GM12878 (cell line): ENCODE data around the gene MTFP1. TPM values are rescaled to one million over a fixed set of nuclear protein-coding genes. Genes with fewer than 3 reads are reported as not detected.

Experiments
- CEBPB ChIP-seq, 2 experiments: fragments of 150-350 bp in 1 of 2; IDR thresholded peaks; 2 replicates each; pipeline ENCODE4 v1.6.1; 2012 to 2014; ENCODE audit warnings: low read depth in 2 of 2, low read length in 2 of 2, borderline replicate concordance in 1 of 2, inconsistent platforms in 1 of 2
- EGR1 ChIP-seq, 2 experiments: IDR thresholded peaks; 1 replicate in 1 of 2; 2 replicates in 1 of 2; pipeline ENCODE4 v1.6.1; 2011 to 2012; ENCODE audit warnings: low read depth in 2 of 2, low read length in 2 of 2, borderline replicate concordance in 1 of 2, mild to moderate bottlenecking in 1 of 2, moderate library complexity in 1 of 2
- MXI1 ChIP-seq: fragments of 150-350 bp; IDR thresholded peaks from 2 replicates; pipeline ENCODE4 v1.6.1; 2011; ENCODE audit warnings: low read depth, mild to moderate bottlenecking, inconsistent platforms, low read length, improper control_type of control experiment
- SMARCA5 ChIP-seq: fragments of 450-650 bp; IDR thresholded peaks from 2 replicates; pipeline ENCODE4 v1.6.1; 2017; ENCODE audit warnings: mild to moderate bottlenecking
- YBX1 ChIP-seq: fragments of 450-650 bp; IDR thresholded peaks from 2 replicates; pipeline ENCODE4 v1.6.1; 2016; ENCODE audit warnings: antibody characterized with exemption
- polyA plus RNA-seq, 11 experiments: library from polyadenylated mRNA; depleted of rRNA in 4 of 11; unstranded in 6 of 11; stranded (reverse) in 5 of 11; fragments of >200 nt; fragmentation: Nextera tagmentation in 4 of 11; fragmentation: Illumina TruSeq in 1 of 11; extraction: Ambion mirVana in 4 of 11; extraction: Trizol in 1 of 11; gene quantifications; 1 replicate in 1 of 11; 2 replicates in 10 of 11; pipeline versions ENCODE4 v1.2.1 to v1.2.3, GENCODE V29; 2011 to 2016; ENCODE audit warnings: inconsistent platforms in 2 of 11, missing spikeins in 2 of 11, low read depth in 1 of 11
- total RNA-seq, 4 experiments: library from RNA; depleted of rRNA in 3 of 4; stranded (reverse); fragments of >200 nt in 3 of 4; fragmentation: Illumina TruSeq in 1 of 4; extraction: Trizol in 1 of 4; gene quantifications; 2 replicates each; pipeline versions ENCODE4 v1.2.1 to v1.2.3, GENCODE V29; 2013 to 2021
- TF ChIP-seq, protein P1 (sequence below): fragments of 450-650 bp; IDR thresholded peaks from 2 replicates; pipeline ENCODE4 v1.6.1; 2016; ENCODE audit warnings: mild to moderate bottlenecking
- TF ChIP-seq, protein P2 (sequence below): fragments of 450-650 bp; formaldehyde crosslinking; IDR thresholded peaks from 2 replicates; pipeline ENCODE4 v1.4.0; 2020; ENCODE audit warnings: mild to moderate bottlenecking, moderate library complexity

The MTFP1 gene
- total and polyA plus RNA-seq, 10 of the 15 experiments (the other 5 are each of a cell fraction or from before 2014, with no cell fraction given) = 20.5 to 133 (median 59.8) TPM

DNA sequence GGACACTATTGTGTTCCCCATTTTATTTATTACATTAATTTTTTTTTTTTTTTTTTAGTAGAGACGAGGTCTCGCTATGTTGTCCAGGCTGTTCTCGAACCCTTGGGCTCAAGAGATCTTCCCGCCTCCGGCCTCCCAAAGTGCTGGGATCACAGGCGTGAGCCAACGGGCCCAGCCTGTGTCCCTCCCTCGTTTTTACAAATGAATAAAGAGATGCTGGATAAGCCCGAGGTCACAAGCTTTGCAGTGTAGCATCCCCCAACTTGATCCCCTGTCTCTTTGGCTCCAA is 297 bp upstream of the MTFP1 start (continued):
- TF ChIP-seq, protein P1, sequence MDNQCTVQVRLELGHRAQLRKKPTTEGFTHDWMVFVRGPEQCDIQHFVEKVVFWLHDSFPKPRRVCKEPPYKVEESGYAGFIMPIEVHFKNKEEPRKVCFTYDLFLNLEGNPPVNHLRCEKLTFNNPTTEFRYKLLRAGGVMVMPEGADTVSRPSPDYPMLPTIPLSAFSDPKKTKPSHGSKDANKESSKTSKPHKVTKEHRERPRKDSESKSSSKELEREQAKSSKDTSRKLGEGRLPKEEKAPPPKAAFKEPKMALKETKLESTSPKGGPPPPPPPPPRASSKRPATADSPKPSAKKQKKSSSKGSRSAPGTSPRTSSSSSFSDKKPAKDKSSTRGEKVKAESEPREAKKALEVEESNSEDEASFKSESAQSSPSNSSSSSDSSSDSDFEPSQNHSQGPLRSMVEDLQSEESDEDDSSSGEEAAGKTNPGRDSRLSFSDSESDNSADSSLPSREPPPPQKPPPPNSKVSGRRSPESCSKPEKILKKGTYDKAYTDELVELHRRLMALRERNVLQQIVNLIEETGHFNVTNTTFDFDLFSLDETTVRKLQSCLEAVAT = no peak
- no peak for TF ChIP-seq YBX1
- TF ChIP-seq CEBPB (IDR thresholded peaks at IDR 0.05; ENCODE audit: borderline replicate concordance in 1 of 2, low read depth in 2 of 2, low read length in 2 of 2) = no peak
- no peak for TF ChIP-seq MXI1
- TF ChIP-seq EGR1 (IDR thresholded peaks at IDR 0.05; ENCODE audit: borderline replicate concordance in 1 of 2, low read depth in 2 of 2, low read length in 2 of 2) = no peak
- TF ChIP-seq, protein P2, sequence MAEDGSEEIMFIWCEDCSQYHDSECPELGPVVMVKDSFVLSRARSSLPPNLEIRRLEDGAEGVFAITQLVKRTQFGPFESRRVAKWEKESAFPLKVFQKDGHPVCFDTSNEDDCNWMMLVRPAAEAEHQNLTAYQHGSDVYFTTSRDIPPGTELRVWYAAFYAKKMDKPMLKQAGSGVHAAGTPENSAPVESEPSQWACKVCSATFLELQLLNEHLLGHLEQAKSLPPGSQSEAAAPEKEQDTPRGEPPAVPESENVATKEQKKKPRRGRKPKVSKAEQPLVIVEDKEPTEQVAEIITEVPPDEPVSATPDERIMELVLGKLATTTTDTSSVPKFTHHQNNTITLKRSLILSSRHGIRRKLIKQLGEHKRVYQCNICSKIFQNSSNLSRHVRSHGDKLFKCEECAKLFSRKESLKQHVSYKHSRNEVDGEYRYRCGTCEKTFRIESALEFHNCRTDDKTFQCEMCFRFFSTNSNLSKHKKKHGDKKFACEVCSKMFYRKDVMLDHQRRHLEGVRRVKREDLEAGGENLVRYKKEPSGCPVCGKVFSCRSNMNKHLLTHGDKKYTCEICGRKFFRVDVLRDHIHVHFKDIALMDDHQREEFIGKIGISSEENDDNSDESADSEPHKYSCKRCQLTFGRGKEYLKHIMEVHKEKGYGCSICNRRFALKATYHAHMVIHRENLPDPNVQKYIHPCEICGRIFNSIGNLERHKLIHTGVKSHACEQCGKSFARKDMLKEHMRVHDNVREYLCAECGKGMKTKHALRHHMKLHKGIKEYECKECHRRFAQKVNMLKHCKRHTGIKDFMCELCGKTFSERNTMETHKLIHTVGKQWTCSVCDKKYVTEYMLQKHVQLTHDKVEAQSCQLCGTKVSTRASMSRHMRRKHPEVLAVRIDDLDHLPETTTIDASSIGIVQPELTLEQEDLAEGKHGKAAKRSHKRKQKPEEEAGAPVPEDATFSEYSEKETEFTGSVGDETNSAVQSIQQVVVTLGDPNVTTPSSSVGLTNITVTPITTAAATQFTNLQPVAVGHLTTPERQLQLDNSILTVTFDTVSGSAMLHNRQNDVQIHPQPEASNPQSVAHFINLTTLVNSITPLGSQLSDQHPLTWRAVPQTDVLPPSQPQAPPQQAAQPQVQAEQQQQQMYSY (CRISPR knock-in tag) = no peak
- no peak for TF ChIP-seq SMARCA5
